Immature natural killer cell (primary cell): ENCODE data around the gene SAC3D1. TPM values are rescaled to one million over a fixed set of nuclear protein-coding genes. Genes with fewer than 3 reads are reported as not detected.
A peak's percentile ranks its signal among the peaks of the same experiment; 100 is the strongest.

Source experiments
- DNase-seq, 3 donors: peaks; one replicate each; pipeline ENCODE4 v3.0.0; 2022; ENCODE audit warnings: mixed read lengths in 1 of 3
- H3K27ac Mint-ChIP-seq, 6 donors: one replicate each; pipeline ENCODE4 v1.8.0; 2020; ENCODE audit warnings: mixed read lengths in 6 of 6, mild to moderate bottlenecking in 5 of 6, inconsistent platforms in 4 of 6, moderate library complexity in 3 of 6
- H3K27me3 Mint-ChIP-seq, 3 donors: one replicate each; pipeline ENCODE4 v1.8.0; 2020 to 2021; ENCODE audit warnings: low read depth in 3 of 3, mild to moderate bottlenecking in 3 of 3, mixed read lengths in 3 of 3, moderate library complexity in 3 of 3, inconsistent platforms in 1 of 3
- H3K36me3 Mint-ChIP-seq, 3 donors: one replicate each; pipeline ENCODE4 v1.8.0; 2020; ENCODE audit warnings: mixed read lengths in 3 of 3, inconsistent platforms in 2 of 3, mild to moderate bottlenecking in 2 of 3
- H3K4me1 Mint-ChIP-seq, 2 donors: one replicate each; pipeline ENCODE4 v1.8.0; 2020; ENCODE audit warnings: inconsistent platforms in 2 of 2, mild to moderate bottlenecking in 2 of 2, mixed read lengths in 2 of 2, moderate library complexity in 1 of 2
- H3K4me3 Mint-ChIP-seq, 5 donors: one replicate each; pipeline ENCODE4 v1.8.0; 2020; ENCODE audit warnings: mild to moderate bottlenecking in 5 of 5, mixed read lengths in 5 of 5, inconsistent platforms in 3 of 5, moderate library complexity in 3 of 5
- H3K9me3 Mint-ChIP-seq, 6 donors: one replicate each; pipeline ENCODE4 v1.8.0; 2020; ENCODE audit warnings: mild to moderate bottlenecking in 6 of 6, mixed read lengths in 6 of 6, inconsistent platforms in 4 of 6, moderate library complexity in 3 of 6
- polyA plus RNA-seq, 3 donors: library from polyadenylated mRNA; unstranded; fragments of 300-500 nt; fragmentation: Illumina TruSeq; gene quantifications; one replicate each; pipeline ENCODE4 v1.2.3, GENCODE V29; 2021

Gene SAC3D1
- polyA plus RNA-seq, 3 donors from 2014 or later = 3.8 to 11.7 (median 9.2) TPM

GRCh38 chr11:65077451-65077850 is 36.4 kb downstream of the SAC3D1 start:
- H3K36me3 Mint-ChIP-seq = no peaks in the 10 kb centered on the region
- no peaks in the 10 kb centered on the region for H3K9me3 Mint-ChIP-seq
- H3K4me1 Mint-ChIP-seq = peaks cover 0 to 2% of the 10 kb centered on the region in 2 donors
- DNase-seq = no peak
- peaks cover 0 to 7% (median 3%) of the 10 kb centered on the region in 3 donors for H3K27me3 Mint-ChIP-seq
- H3K27ac Mint-ChIP-seq = no peak overlapping the region
- H3K4me3 Mint-ChIP-seq = no peak overlapping the region

DNA sequence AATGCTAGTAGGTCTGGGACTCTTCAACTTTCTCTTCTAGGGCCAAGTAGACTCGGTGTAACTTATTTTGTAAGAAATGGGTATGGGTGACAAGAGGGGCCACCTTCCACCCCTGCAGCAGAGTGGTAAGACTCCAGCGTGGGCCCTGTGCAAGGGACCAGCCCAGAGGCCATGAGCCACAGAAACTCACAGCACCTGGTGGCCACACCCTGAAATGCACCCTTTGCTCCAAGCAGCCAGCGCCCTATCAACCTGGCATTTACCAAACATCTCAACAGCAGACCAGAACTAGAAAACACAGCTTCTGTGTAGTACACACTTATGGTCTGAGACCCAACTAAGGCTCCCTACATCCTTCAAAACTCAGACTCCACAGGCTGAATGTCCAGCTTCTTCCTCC is 37.1 kb downstream of the SAC3D1 start:
- H3K27me3 Mint-ChIP-seq = peaks cover 0 to 7% (median 5%) of the 10 kb centered on the region in 3 donors
- no peaks in the 10 kb centered on the region for H3K9me3 Mint-ChIP-seq
- H3K27ac Mint-ChIP-seq = peak overlapping the region in 4 of 6 donors; percentile 12 to 69 (median 58)
- H3K4me1 Mint-ChIP-seq = peaks cover 5 to 6% of the 10 kb centered on the region in 2 donors
- peak; percentile 20 to 36 (median 30) for DNase-seq
- H3K4me3 Mint-ChIP-seq = no peak overlapping the region
- H3K36me3 Mint-ChIP-seq = no peaks in the 10 kb centered on the region

DNA sequence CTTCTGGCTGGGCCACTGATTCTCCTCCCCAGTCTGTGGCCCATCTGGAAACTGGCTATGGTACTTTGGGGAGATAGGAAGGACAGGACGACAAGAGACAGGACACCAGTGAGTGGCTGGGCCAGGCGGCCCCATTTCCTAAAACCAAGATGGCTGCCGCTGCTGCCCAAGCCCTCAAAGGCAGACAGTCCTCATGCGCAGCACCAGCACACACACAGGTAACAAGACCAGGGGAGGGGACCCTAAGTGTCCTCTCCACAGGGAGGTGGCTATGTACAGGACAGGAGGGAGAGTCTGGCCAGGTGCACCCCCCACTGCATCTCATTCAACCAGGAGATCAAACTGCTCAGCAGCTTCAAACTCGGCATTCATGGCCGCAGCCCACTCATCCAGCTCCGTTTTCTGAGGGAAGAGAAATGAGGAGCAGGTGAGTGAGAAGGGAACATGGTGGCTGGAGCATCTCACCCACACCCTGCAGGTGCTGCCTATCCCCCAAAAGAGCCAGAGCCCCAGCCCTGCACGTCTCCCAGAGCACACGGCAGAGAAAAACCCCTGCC is 37.9 kb downstream of the SAC3D1 start:
- Mint-ChIP-seq H3K27me3 (peaks cover 7 to 13% (median 10%) of the 10 kb centered on the region in 3 donors), H3K4me1 (peaks cover 11 to 13% of the 10 kb centered on the region in 2 donors), H3K27ac (peak overlapping the region in 1 of 6 donors; percentile 56), H3K36me3 (no peaks in the 10 kb centered on the region), H3K9me3 (no peaks in the 10 kb centered on the region), H3K4me3 (no peak overlapping the region)
- DNase-seq = no peak

DNA sequence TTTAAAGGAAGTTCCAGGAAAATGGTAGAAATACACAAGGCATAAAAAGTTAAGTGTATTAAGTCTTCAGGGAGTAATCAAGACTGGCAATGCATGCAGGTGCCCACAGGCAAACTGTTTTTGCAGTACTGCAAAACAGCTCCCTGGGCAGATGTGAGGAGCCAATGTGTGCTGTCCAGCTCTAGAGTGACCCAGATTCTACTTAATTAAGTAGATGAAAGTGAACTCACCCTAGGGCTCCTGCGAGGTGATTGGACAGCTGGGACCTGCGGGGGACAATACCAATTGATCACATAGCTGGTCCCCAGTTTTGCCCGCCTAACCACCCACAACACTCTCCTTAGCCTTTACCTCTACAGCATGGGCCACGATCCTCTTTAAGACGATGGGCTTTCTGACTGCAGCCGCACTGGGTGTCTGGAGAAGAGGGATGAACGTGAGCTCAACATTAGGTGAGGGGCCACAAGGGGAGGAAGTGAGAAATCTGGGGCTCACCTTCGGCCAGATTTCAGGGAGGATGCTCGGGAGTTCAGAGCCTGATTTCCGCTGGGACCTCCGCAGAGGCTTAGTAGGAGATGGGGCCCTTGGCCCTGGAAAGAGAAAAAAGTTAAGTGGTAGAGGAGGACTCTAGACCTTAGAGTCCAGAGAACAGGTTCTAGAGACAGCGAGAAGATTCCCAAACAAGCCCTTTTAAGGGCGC is 42.3 kb downstream of the SAC3D1 start:
- H3K4me1 Mint-ChIP-seq = peaks cover 28 to 34% of the 10 kb centered on the region in 2 donors
- DNase-seq = no peak
- H3K27ac Mint-ChIP-seq = peak overlapping the region; percentile 94 to 98 (median 97)
- peaks cover 0 to 10% (median 5%) of the 10 kb centered on the region in 3 donors for H3K36me3 Mint-ChIP-seq
- no peaks in the 10 kb centered on the region for H3K9me3 Mint-ChIP-seq
- peaks cover 13 to 14% (median 13%) of the 10 kb centered on the region in 3 donors for H3K27me3 Mint-ChIP-seq
- H3K4me3 Mint-ChIP-seq = peak overlapping the region; percentile 89 to 95 (median 93)

- H3K9me3 Mint-ChIP-seq = no peaks in the 10 kb centered on the region
- peaks cover 3 to 17% (median 10%) of the 10 kb centered on the region in 3 donors for H3K36me3 Mint-ChIP-seq
- DNase-seq = peak; percentile 96 to 97 (median 97)
- H3K4me1 Mint-ChIP-seq = peaks cover 28 to 34% of the 10 kb centered on the region in 2 donors
- peak within 1 kb of the TSS; percentile 94 to 98 (median 97) for H3K27ac Mint-ChIP-seq
- H3K27me3 Mint-ChIP-seq = peaks cover 13 to 15% (median 13%) of the 10 kb centered on the region in 3 donors
- peak within 1 kb of the TSS; percentile 89 to 95 (median 93) for H3K4me3 Mint-ChIP-seq
Observed at GRCh38 chr11:65083834-65084597, 43.0 kb downstream of the SAC3D1 start, which contains the start of the genes CDCA5 and ZFPL1. Gene CDCA5 (minus strand): TSS chr11:65084040. CDS start chr11:65083978, 62 bp downstream. Gene ZFPL1 (plus strand): TSS chr11:65084222. CDS start chr11:65084699, 477 bp downstream.

- Mint-ChIP-seq H3K27ac (peak overlapping the region; percentile 94 to 98 (median 97)), H3K9me3 (no peaks in the 10 kb centered on the region), H3K4me3 (peak overlapping the region; percentile 89 to 95 (median 93)), H3K27me3 (peaks cover 13 to 17% (median 14%) of the 10 kb centered on the region in 3 donors), H3K36me3 (peaks cover 9 to 22% (median 10%) of the 10 kb centered on the region in 3 donors), H3K4me1 (peaks cover 28 to 34% of the 10 kb centered on the region in 2 donors)
- no peak for DNase-seq
Observed at GRCh38 chr11:65084598-65085375, 43.8 kb downstream of the SAC3D1 start.

- Mint-ChIP-seq H3K4me3 (peak overlapping the region; percentile 89 to 95 (median 93)), H3K36me3 (peaks cover 9 to 22% (median 10%) of the 10 kb centered on the region in 3 donors), H3K9me3 (no peaks in the 10 kb centered on the region), H3K4me1 (peaks cover 28 to 34% of the 10 kb centered on the region in 2 donors), H3K27me3 (peaks cover 13 to 17% (median 14%) of the 10 kb centered on the region in 3 donors), H3K27ac (peak overlapping the region; percentile 94 to 98 (median 97))
- no peak for DNase-seq
Observed at GRCh38 chr11:65085446-65085845, 44.4 kb downstream of the SAC3D1 start.

DNA sequence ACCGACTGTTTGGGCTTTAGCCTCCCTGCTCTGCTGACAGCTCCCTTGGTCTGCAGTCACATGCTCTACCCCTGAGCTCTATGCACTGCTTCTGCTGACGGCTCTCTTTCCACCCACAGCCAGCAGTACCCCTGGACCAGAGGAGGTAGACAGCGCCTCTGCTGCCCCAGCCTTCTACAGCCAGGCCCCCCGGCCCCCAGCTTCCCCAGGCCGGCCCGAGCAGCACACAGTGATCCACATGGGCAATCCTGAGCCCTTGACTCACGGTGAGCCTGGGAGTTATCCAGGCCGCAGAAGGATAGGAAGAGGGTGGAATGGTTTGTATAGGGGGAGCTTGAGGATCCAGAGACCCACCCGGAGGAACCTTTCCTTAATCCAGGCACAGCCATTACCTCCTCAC is 45.8 kb downstream of the SAC3D1 start:
- no peak for DNase-seq
- Mint-ChIP-seq H3K27ac (no peak overlapping the region), H3K4me3 (no peak overlapping the region)

GRCh38 chr11:65087216-65087615 is 46.2 kb downstream of the SAC3D1 start:
- DNase-seq = no peak
- Mint-ChIP-seq H3K36me3 (peaks cover 9 to 22% (median 10%) of the 10 kb centered on the region in 3 donors), H3K4me3 (no peak overlapping the region), H3K4me1 (peaks cover 28 to 34% of the 10 kb centered on the region in 2 donors), H3K27me3 (peaks cover 13 to 17% (median 14%) of the 10 kb centered on the region in 3 donors), H3K27ac (no peak overlapping the region), H3K9me3 (no peaks in the 10 kb centered on the region)

More for the DNA sequence above, 45.8 kb downstream of the SAC3D1 start:
- Mint-ChIP-seq H3K4me1 (peaks cover 28 to 34% of the 10 kb centered on the region in 2 donors), H3K9me3 (no peaks in the 10 kb centered on the region), H3K27me3 (peaks cover 13 to 17% (median 14%) of the 10 kb centered on the region in 3 donors), H3K36me3 (peaks cover 9 to 22% (median 10%) of the 10 kb centered on the region in 3 donors)

GRCh38 chr11:65087827-65088226 is 46.8 kb downstream of the SAC3D1 start:
- Mint-ChIP-seq H3K4me3 (no peak overlapping the region), H3K27me3 (peaks cover 13 to 17% (median 14%) of the 10 kb centered on the region in 3 donors), H3K4me1 (peaks cover 28 to 31% of the 10 kb centered on the region in 2 donors), H3K9me3 (no peaks in the 10 kb centered on the region), H3K27ac (no peak overlapping the region), H3K36me3 (peaks cover 9 to 22% (median 10%) of the 10 kb centered on the region in 3 donors)
- DNase-seq = no peak

DNA sequence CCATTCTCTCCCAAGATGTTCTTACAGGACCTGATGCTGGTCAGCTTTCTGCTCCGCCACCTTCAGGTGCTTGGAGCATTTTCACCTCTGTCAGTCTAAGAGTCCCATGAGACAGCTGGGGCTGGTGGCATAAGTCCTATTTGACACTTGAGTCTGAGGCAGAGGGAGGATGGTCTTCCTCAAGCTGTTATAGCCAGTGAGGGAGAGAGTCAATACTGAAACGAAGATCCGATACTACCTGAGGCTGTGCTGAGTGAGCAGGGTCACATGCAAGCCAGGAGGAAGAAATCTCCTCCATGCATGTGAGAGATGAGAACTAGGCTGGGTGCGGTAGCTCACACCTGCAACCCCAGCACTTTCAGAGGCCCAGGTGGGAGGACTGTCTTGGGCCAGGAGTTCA is 48.6 kb downstream of the SAC3D1 start:
- Mint-ChIP-seq H3K4me3 (no peak overlapping the region), H3K9me3 (no peaks in the 10 kb centered on the region), H3K4me1 (peaks cover 13 to 14% of the 10 kb centered on the region in 2 donors), H3K36me3 (peaks cover 9 to 22% (median 10%) of the 10 kb centered on the region in 3 donors), H3K27ac (no peak overlapping the region), H3K27me3 (peaks cover 2 to 4% (median 2%) of the 10 kb centered on the region in 3 donors)
- DNase-seq = no peak

DNA sequence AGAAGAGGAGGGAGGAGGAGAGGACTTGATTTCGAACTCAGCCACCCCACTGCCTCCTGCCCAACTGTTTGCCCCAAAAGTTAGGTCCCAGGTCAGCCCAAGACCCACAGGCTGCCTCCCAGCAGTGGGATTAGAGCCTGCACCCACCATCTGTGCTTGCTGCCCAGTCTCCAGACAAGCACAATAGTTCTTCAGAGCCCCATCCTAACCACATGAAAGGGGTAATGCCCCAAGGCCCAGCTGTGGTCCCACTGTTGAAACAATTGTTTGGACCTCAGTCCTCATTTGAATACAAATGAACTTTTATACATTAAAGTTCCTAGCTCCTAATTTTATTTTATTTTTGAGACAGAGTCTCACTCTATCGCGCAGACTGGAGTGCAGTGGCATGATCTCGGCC is 49.6 kb downstream of the SAC3D1 start:
- H3K27ac Mint-ChIP-seq = no peak overlapping the region
- H3K4me3 Mint-ChIP-seq = no peak overlapping the region
- no peak for DNase-seq
- H3K9me3 Mint-ChIP-seq = no peaks in the 10 kb centered on the region
- H3K4me1 Mint-ChIP-seq = peaks cover 5 to 6% of the 10 kb centered on the region in 2 donors
- H3K27me3 Mint-ChIP-seq = peaks cover 0 to 4% (median 2%) of the 10 kb centered on the region in 3 donors
- peaks cover 8 to 19% (median 9%) of the 10 kb centered on the region in 3 donors for H3K36me3 Mint-ChIP-seq
